Measurements from ENCODE around the gene ENDOV. TPM values are rescaled to one million over a fixed set of nuclear protein-coding genes. Genes with fewer than 3 reads are reported as not detected.

Gene ENDOV
- total and polyA plus RNA-seq, 2 of the 13 experiments (the other 11 are each of a cell fraction or from before 2014, with no cell fraction given), result 15.1 to 17.1 TPM

- intact Hi-C loops (cut with micrococcal nuclease; ENCODE audit: unreplicated experiment), result no loop called here
- FAIRE-seq, result no peak
- Histone ChIP-seq H3K79me2 (ENCODE audit: insufficient read depth, low read length) (no peaks in the 10 kb centered on the region), H3K9ac (ENCODE audit: insufficient read depth, low read depth, low read length) (peak overlapping the region; percentile 95), H4K20me1 (ENCODE audit: insufficient read depth, low read length) (no peaks in the 10 kb centered on the region), H3K4me3 (replicated peaks in 1 of 3; ENCODE audit: insufficient read depth in 1 of 3, low read depth in 2 of 3, low read length in 3 of 3) (peak overlapping the region; percentile 65 to 88 (median 86)), H3K4me2 (ENCODE audit: low read depth, low read length) (peak overlapping the region; percentile 100), H3K9me3 (ENCODE audit: low read length) (no peaks in the 10 kb centered on the region), H3K27me3 (ENCODE audit: control insufficient read depth in 1 of 2, insufficient read depth in 2 of 2, low read length in 2 of 2) (peaks cover 8 to 55% of the 10 kb centered on the region in 2 experiments; a peak in 4 of 5 replicates), H3K27ac (ENCODE audit: extremely low read length, insufficient read depth, low read length) (peak overlapping the region; percentile 91), H3K36me3 (replicated peaks in 1 of 2; ENCODE audit: control insufficient read depth in 1 of 2, insufficient read depth in 2 of 2, low read length in 2 of 2) (no peaks in the 10 kb centered on the region), H3K4me1 (ENCODE audit: insufficient read depth, low read length) (peaks cover 32% of the 10 kb centered on the region), H2AFZ (ENCODE audit: low read length) (no peak overlapping the region)
- 3% methylated on average over 19 of the region's 20 CpGs for WGBS (ENCODE audit: low lambda C conversion rate)
- ChIA-PET POLR2A (interaction anchor here (0.8 to 3.1 kb wide), 31 partner anchors 9 to 943 kb away, joined by 3 to 35 read pairs (median 4); partner anchors contain the start of genes CHMP6, EIF4A3, ENDOV and RNF213), CTCF (ENCODE audit: low intra/inter-chr PET ratio, low total read pairs) (no interaction called here)
- peak; percentile 71 for ATAC-seq
- in situ Hi-C loops (cut with HindIII; ENCODE audit: extremely low pct_ligation_motif_present, low pct_unique_long_range_greater_than_20kb), result no loop called here
- peak; percentile 64 for DNase-seq (ENCODE audit: low spot score)
- BruUV-seq (replicated peaks), result TSS peak; percentile 94
- TF ChIP-seq SP1 (IDR thresholded peaks at IDR 0.05) (no peak), SP1 (CRISPR knock-in tag; IDR thresholded peaks at IDR 0.05) (peak; percentile 21; the same call in 1 of the 2 replicates), ZFP1 (CRISPR knock-in tag; IDR thresholded peaks at IDR 0.05) (peak; percentile 16; the same call in 1 of the 2 replicates), RNF219 (CRISPR knock-in tag; IDR thresholded peaks at IDR 0.05) (0 out of 2 replicates have a peak, but pooled peaks have one; percentile 37), ZNF17 (CRISPR knock-in tag; IDR thresholded peaks at IDR 0.05) (0 out of 2 replicates have a peak, but pooled peaks have one; percentile 0), SOX13 (IDR thresholded peaks at IDR 0.05) (no peak), SOX13 (CRISPR knock-in tag; conservative IDR thresholded peaks at IDR 0.05 in 1 of 2, IDR thresholded peaks at IDR 0.05 in 1 of 2) (peak in 1 of 2 experiments; percentile 3; a peak in 1 of 4 replicates), LBX2 (CRISPR knock-in tag; IDR thresholded peaks at IDR 0.05; ENCODE audit: borderline replicate concordance) (0 out of 2 replicates have a peak, but pooled peaks have one; percentile 2), HIVEP1 (CRISPR knock-in tag; IDR thresholded peaks at IDR 0.05) (0 out of 2 replicates have a peak, but pooled peaks have one; percentile 0), ZNF713 (CRISPR knock-in tag; IDR thresholded peaks at IDR 0.05) (0 out of 2 replicates have a peak, but pooled peaks have one; percentile 9), SAFB2 (CRISPR knock-in tag; IDR thresholded peaks at IDR 0.05; ENCODE audit: borderline replicate concordance, low read depth) (no peak), ZIK1 (CRISPR knock-in tag; IDR thresholded peaks at IDR 0.05; ENCODE audit: borderline replicate concordance, low read depth) (0 out of 2 replicates have a peak, but pooled peaks have one; percentile 7), BHLHE40 (IDR thresholded peaks at IDR 0.05; ENCODE audit: low read length) (no peak), SMAD3 (CRISPR knock-in tag; IDR thresholded peaks at IDR 0.05) (0 out of 2 replicates have a peak, but pooled peaks have one; percentile 35), ZNF564 (CRISPR knock-in tag; IDR thresholded peaks at IDR 0.05) (0 out of 2 replicates have a peak, but pooled peaks have one; percentile 23), ZSCAN31 (CRISPR knock-in tag; IDR thresholded peaks at IDR 0.05; ENCODE audit: low read depth) (0 out of 2 replicates have a peak, but pooled peaks have one; percentile 16), UBTF (CRISPR knock-in tag; IDR thresholded peaks at IDR 0.05) (0 out of 2 replicates have a peak, but pooled peaks have one; percentile 64), NAIF1 (CRISPR knock-in tag; IDR thresholded peaks at IDR 0.05; ENCODE audit: borderline replicate concordance) (0 out of 2 replicates have a peak, but pooled peaks have one; percentile 45), ZSCAN25 (CRISPR knock-in tag; IDR thresholded peaks at IDR 0.05) (0 out of 2 replicates have a peak, but pooled peaks have one; percentile 11), ARNTL (CRISPR knock-in tag; IDR thresholded peaks at IDR 0.05) (no peak), TAF1 (CRISPR knock-in tag; IDR thresholded peaks at IDR 0.05) (no peak)
These were observed 40.4 kb downstream of the ENDOV start for GRCh38 chr17:80455336-80455710.
